ENCODE data around the gene NPTN. TPM values are rescaled to one million over a fixed set of nuclear protein-coding genes. Genes with fewer than 3 reads are reported as not detected.
A peak's percentile ranks its signal among the peaks of the same experiment; 100 is the strongest.

Gene NPTN
- total RNA-seq, 1 donor from 2014 or later = 227 TPM

DNA sequence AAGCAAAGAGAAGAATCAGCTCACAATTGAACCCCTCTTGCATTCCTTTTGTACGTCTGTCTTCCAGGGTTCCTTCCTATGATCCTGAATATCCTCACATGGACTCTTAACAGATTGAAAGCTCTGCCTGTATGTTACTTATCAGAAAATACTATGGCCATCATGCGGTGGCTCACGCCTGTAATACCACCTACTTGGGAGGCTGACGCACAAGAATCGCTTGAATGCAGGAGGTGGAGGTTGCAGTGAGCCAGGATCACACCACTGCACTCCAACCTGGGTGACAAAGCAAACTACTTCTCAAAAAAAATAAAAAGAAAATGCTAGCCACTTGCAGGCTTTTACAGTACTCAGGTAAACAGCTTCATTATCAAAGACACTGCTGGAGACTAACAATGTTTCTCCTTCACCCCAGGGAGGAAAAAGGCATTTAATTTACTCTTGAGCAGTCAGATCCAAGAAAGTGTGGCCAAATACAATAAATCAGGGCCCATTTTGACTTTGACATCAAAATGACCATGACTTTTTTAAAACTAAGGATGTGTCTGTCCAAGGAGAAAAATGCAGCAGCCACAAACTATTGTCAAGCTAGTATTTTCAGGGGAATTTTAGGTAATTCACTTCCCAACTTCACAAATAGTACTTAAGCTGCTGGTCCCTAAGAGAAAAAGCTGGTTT, 27.3 kb downstream of the NPTN start:
- H3K27ac ChIP-seq (replicated peaks) = peak overlapping the region; percentile 5
- H3K4me1 ChIP-seq = peaks cover 99% of the 10 kb centered on the region
- peaks cover 3% of the 10 kb centered on the region for H3K9me3 ChIP-seq (replicated peaks)
- H3K27me3 ChIP-seq (ENCODE audit: low read depth) = no peaks in the 10 kb centered on the region
- DNase-seq = no peak
- intact Hi-C loops (cut with micrococcal nuclease) = no loop called here
- H3K36me3 ChIP-seq = no peaks in the 10 kb centered on the region
- no peak for TF ChIP-seq CTCF (IDR thresholded peaks at IDR 0.05; ENCODE audit: borderline replicate concordance)
- no peak overlapping the region for H3K4me3 ChIP-seq

GRCh38 chr15:73604477-73604876, 28.7 kb downstream of the NPTN start:
- H3K27ac ChIP-seq (replicated peaks) = no peak overlapping the region
- no peaks in the 10 kb centered on the region for H3K36me3 ChIP-seq
- no peak for DNase-seq
- peaks cover 3% of the 10 kb centered on the region for H3K9me3 ChIP-seq (replicated peaks)
- H3K4me3 ChIP-seq = no peak overlapping the region
- TF ChIP-seq CTCF (IDR thresholded peaks at IDR 0.05; ENCODE audit: borderline replicate concordance) = no peak
- H3K4me1 ChIP-seq = peaks cover 100% of the 10 kb centered on the region
- H3K27me3 ChIP-seq (ENCODE audit: low read depth) = no peaks in the 10 kb centered on the region
- intact Hi-C loops (cut with micrococcal nuclease) = no loop called here

GRCh38 chr15:73602992-73603391, 30.2 kb downstream of the NPTN start:
- Histone ChIP-seq H3K4me3 (no peak overlapping the region), H3K36me3 (no peaks in the 10 kb centered on the region), H3K27me3 (ENCODE audit: low read depth) (no peaks in the 10 kb centered on the region), H3K27ac (replicated peaks) (peak overlapping the region; percentile 83), H3K9me3 (replicated peaks) (peaks cover 3% of the 10 kb centered on the region), H3K4me1 (peaks cover 100% of the 10 kb centered on the region)
- no peak for DNase-seq
- no peak for TF ChIP-seq CTCF (IDR thresholded peaks at IDR 0.05; ENCODE audit: borderline replicate concordance)
- intact Hi-C loops (cut with micrococcal nuclease) = no loop called here

DNA sequence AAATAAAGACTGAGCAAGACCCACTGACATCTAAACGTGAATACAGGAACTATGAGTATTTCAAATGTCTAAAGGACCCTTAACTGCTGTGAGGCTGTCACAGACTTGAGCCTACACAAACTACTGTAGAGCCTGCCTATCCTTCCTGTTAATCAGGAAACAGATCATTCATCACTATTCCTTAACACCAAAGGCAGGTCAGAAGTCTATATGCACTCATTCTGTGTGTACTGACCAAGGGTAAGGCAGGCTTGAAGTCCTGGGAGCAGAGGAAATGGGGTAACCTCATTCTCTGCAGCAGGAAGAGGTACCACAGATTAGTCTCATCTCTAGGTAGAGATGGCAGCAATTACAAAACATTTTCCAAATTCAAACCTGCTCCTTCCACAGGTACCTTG, 30.7 kb downstream of the NPTN start:
- Histone ChIP-seq H3K4me3 (no peak overlapping the region), H3K4me1 (peaks cover 100% of the 10 kb centered on the region), H3K9me3 (replicated peaks) (peaks cover 3% of the 10 kb centered on the region), H3K27me3 (ENCODE audit: low read depth) (no peaks in the 10 kb centered on the region), H3K36me3 (no peaks in the 10 kb centered on the region), H3K27ac (replicated peaks) (peak overlapping the region; percentile 83)
- intact Hi-C loops (cut with micrococcal nuclease) = no loop called here
- no peak for TF ChIP-seq CTCF (IDR thresholded peaks at IDR 0.05; ENCODE audit: borderline replicate concordance)
- no peak for DNase-seq

DNA sequence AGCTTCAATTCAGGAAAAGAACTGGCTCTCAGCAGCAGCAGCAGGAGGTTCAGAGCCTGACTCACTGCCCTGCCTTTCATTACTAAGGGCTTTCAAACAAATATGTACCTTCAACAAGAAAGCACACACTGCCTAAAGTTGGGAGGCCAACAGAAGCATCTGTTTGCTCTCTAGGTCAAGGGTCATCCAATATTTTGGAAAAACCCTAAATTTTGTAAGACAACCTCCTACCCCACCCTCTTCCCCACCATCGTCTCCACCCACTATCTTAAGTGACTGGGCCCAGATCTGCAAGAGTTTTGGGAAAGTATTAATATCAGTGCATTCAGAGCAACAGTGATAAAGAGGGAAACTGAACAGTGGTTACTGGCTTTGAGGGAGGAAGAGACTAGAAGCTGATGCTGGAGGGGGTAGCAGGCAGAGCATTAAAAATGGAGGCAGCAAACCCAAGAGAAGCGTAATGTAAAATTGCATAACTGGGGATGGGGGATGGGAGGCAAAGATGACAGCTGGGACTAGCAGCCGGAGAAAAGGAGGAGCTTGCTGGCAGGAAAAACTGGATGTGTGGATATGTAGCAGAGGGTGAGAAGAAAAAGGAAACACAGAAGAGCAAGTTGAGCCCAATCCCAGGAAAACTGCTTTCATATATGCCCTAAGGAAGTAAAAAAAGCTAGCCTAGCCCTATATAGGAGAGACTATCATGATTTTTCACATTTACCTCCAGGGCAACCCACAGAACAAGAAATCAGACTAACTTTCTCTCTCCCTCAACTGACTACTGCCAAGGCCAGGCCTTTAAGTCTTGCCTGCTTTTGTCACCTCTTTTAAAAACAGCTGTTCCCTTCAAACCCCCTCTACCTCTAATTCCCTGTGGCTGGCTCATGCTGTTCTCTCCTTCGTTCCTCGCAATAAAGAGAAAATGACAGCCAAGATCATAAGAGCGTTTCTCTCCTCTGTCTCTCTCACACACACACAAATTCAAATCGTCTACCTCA, 31.4 kb downstream of the NPTN start:
- peak; percentile 23 for DNase-seq
- Histone ChIP-seq H3K27ac (replicated peaks) (peak overlapping the region; percentile 83), H3K4me1 (peaks cover 100% of the 10 kb centered on the region), H3K4me3 (no peak overlapping the region), H3K36me3 (no peaks in the 10 kb centered on the region), H3K27me3 (ENCODE audit: low read depth) (no peaks in the 10 kb centered on the region), H3K9me3 (replicated peaks) (peaks cover 1% of the 10 kb centered on the region)
- intact Hi-C loops (cut with micrococcal nuclease) = no loop called here
- TF ChIP-seq CTCF (IDR thresholded peaks at IDR 0.05; ENCODE audit: borderline replicate concordance) = no peak
